Common myeloid progenitor, CD34-positive (primary cell): ENCODE data around the gene RSPRY1. TPM values are rescaled to one million over a fixed set of nuclear protein-coding genes. Genes with fewer than 3 reads are reported as not detected.

Experiments used
- CTCF ChIA-PET: fragments of 350-600 bp; sonication (Branson Sonifier 250); formaldehyde crosslinking; loops from one replicate; lab custom pipeline; 2021; ENCODE audit warnings: antibody characterized with exemption; lab: Charles Lee
- POLR2A ChIA-PET: fragments of 350-600 bp; sonication (Branson Sonifier 250); formaldehyde crosslinking; loops from one replicate; lab custom pipeline; 2021; ENCODE audit warnings: antibody characterized with exemption; lab: Charles Lee
- DNase-seq, 3 donors: peaks; one replicate each; pipeline versions ENCODE4 v3.0.0 to v3.0.0-alpha.2; 2013
- H3K27ac ChIP-seq, 2 experiments: 1 replicate in 1 of 2; 2 replicates in 1 of 2; pipeline ENCODE4 v1.7.0; 2013; ENCODE audit warnings: inconsistent platforms in 2 of 2, low read length in 2 of 2, mild to moderate bottlenecking in 2 of 2, low read depth in 1 of 2, moderate library complexity in 1 of 2; ENCODE audit not compliant: severe bottlenecking in 2 of 2, insufficient read depth in 1 of 2, poor library complexity in 1 of 2
- H3K27me3 ChIP-seq, 5 experiments: replicated peaks in 2 of 5; 1 replicate in 3 of 5; 2 replicates in 2 of 5; pipeline versions ENCODE4 v1.6.1 to v1.7.0; 2013; ENCODE audit warnings: low read length in 4 of 5, mild to moderate bottlenecking in 2 of 5, moderate library complexity in 2 of 5, inconsistent platforms in 1 of 5; ENCODE audit not compliant: insufficient read depth in 5 of 5, control insufficient read depth in 4 of 5
- H3K36me3 ChIP-seq, 4 experiments: 1 replicate in 2 of 4; 2 replicates in 2 of 4; pipeline versions ENCODE4 v1.6.1 to v1.7.0; 2013; ENCODE audit warnings: low read length in 3 of 4, control low read depth in 1 of 4, mild to moderate bottlenecking in 1 of 4; ENCODE audit not compliant: control insufficient read depth in 4 of 4, insufficient read depth in 4 of 4
- H3K4me1 ChIP-seq, 4 experiments: 1 replicate in 3 of 4; 2 replicates in 1 of 4; pipeline versions ENCODE4 v1.6.1 to v1.7.1; 2013; ENCODE audit warnings: low read length in 3 of 4, mild to moderate bottlenecking in 3 of 4, control low read depth in 1 of 4, inconsistent platforms in 1 of 4, moderate library complexity in 1 of 4; ENCODE audit not compliant: control insufficient read depth in 4 of 4, insufficient read depth in 4 of 4; ENCODE audit errors: control extremely low read depth in 1 of 4
- H3K4me3 ChIP-seq, 7 experiments: 1 replicate in 4 of 7; 2 replicates in 3 of 7; pipeline versions ENCODE4 v1.5.1 to v1.7.0; 2013; ENCODE audit warnings: mild to moderate bottlenecking in 7 of 7, low read length in 6 of 7, moderate library complexity in 6 of 7, inconsistent platforms in 2 of 7, low read depth in 2 of 7, control low read depth in 1 of 7; ENCODE audit not compliant: insufficient read depth in 4 of 7, control insufficient read depth in 1 of 7; ENCODE audit errors: extremely low read depth in 1 of 7
- H3K9me3 ChIP-seq, 5 experiments: 1 replicate in 4 of 5; 2 replicates in 1 of 5; pipeline versions ENCODE4 v1.6.1 to v1.7.1; 2013; ENCODE audit warnings: low read length in 4 of 5, mild to moderate bottlenecking in 2 of 5, inconsistent platforms in 1 of 5, low read depth in 1 of 5, moderate library complexity in 1 of 5; ENCODE audit not compliant: control insufficient read depth in 4 of 5, insufficient read depth in 2 of 5; ENCODE audit errors: control extremely low read depth in 1 of 5
- WGBS: methylation state at CpG from one replicate; pipeline ENCODE4 v1.1.5; 2013; ENCODE audit not compliant: insufficient coverage; 5-methylcytosine and 5-hydroxymethylcytosine counted together
- polyA plus RNA-seq: library from polyadenylated mRNA; unstranded; fragments of 120-200 nt; gene quantifications from one replicate; pipeline ENCODE4 v1.2.1, GENCODE V29; 2013

RSPRY1 gene
- polyA plus RNA-seq = 18.6 TPM

DNA sequence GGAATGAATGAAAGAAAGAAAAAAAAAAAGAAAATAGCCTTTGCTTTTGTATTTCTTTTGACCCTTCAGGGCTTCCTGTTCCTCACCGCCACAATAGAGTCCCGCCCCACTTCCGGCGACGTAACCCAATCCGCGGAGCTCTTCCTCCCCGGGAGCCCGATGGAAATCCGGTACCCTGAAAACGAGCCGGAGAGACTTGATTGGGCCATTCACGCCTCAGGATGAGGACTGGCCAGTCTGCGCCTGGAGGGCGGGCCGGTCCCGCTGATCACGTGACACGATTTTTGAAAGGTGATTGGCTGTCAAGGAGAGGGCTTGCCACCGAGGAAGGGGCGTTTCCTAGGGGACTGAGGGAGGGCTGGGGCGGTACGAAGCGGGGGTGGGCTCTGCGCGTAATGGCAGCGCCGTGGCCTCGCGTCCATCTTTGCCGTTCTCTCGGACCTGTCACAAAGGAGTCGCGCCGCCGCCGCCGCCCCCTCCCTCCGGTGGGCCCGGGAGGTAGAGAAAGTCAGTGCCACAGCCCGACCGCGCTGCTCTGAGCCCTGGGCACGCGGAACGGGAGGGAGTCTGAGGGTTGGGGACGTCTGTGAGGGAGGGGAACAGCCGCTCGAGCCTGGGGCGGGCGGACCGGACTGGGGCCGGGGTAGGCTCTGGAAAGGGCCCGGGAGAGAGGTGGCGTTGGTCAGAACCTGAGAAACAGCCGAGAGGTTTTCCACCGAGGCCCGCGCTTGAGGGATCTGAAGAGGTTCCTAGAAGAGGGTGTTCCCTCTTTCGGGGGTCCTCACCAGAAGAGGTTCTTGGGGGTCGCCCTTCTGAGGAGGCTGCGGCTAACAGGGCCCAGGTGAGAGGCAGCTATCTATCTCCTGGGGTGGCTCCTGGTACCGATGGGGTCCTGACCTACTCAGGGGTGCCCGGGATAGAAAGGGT, at the start of gene RSPRY1, which contains the start of gene PSME3IP1:
RSPRY1 (plus strand) TSS at position 385 of the 927 bp plus-strand sequence. CDS start 18,330 bp downstream, outside the sequence.
PSME3IP1 (minus strand) TSS at position 95 of the 927 bp plus-strand sequence. CDS start 12,185 bp downstream, outside the sequence.
- peak; percentile 99 to 100 (median 100) for DNase-seq
- WGBS = 0% methylated on average over 59 of the region's 64 CpGs
- peaks cover 11 to 32% (median 26%) of the 10 kb centered on the region in 4 experiments for H3K4me1 ChIP-seq

DNA sequence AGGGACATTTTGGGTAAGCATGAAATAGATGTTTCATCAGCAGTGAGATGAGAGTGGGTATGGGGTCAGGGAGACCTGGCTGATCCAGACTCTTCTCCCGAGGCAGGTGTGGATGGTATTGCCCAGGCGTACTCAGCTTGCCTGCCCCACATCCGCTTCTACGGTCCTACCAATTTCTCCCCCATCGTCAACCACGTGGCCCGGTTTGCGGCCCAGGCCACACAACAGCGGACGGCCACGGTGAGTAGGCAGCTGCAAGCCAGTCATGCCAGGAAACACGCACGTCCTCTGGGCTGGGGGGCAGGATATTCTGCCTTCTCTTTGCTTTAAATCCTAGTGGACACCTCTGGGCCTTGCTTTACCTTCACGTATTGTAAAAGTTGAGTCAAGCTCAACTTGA, 49.1 kb upstream of the RSPRY1 start:
- Histone ChIP-seq H3K36me3 (peaks cover 0 to 14% (median 8%) of the 10 kb centered on the region in 4 experiments), H3K9me3 (no peaks in the 10 kb centered on the region), H3K4me3 (no peak overlapping the region), H3K27ac (no peak overlapping the region), H3K4me1 (peaks cover 5 to 61% (median 39%) of the 10 kb centered on the region in 4 experiments), H3K27me3 (no peaks in the 10 kb centered on the region)
- WGBS = 79% methylated on average over 13 of the region's 14 CpGs
- CTCF ChIA-PET = interaction anchor here (1.6 to 3.0 kb wide), 2 partner anchors 11 to 52 kb away, joined by 5 to 11 read pairs; no protein-coding TSS in a partner anchor
- peak in 1 of 3 donors; percentile 23 for DNase-seq
- POLR2A ChIA-PET = no interaction called here

More for the DNA sequence above, at the start of gene RSPRY1, which contains the start of gene PSME3IP1:
- H3K9me3 ChIP-seq = no peaks in the 10 kb centered on the region
- ChIA-PET CTCF (interaction anchor here (0.6 to 1.7 kb wide), 7 partner anchors 11 to 102 kb away, joined by 3 to 6 read pairs (median 4); no protein-coding TSS in a partner anchor), POLR2A (interaction anchor here (0.7 to 0.9 kb wide), 5 partner anchors 69 to 943 kb away, joined by 3 to 7 read pairs (median 5); partner anchors contain the start of gene CFAP20)
- peak within 1 kb of the TSS; percentile 81 to 99 (median 98) for H3K4me3 ChIP-seq
- no peaks in the 10 kb centered on the region for H3K27me3 ChIP-seq
- peaks cover 0 to 6% (median under 1%) of the 10 kb centered on the region in 4 experiments for H3K36me3 ChIP-seq
- peak within 1 kb of the TSS; percentile 93 to 96 for H3K27ac ChIP-seq

DNA sequence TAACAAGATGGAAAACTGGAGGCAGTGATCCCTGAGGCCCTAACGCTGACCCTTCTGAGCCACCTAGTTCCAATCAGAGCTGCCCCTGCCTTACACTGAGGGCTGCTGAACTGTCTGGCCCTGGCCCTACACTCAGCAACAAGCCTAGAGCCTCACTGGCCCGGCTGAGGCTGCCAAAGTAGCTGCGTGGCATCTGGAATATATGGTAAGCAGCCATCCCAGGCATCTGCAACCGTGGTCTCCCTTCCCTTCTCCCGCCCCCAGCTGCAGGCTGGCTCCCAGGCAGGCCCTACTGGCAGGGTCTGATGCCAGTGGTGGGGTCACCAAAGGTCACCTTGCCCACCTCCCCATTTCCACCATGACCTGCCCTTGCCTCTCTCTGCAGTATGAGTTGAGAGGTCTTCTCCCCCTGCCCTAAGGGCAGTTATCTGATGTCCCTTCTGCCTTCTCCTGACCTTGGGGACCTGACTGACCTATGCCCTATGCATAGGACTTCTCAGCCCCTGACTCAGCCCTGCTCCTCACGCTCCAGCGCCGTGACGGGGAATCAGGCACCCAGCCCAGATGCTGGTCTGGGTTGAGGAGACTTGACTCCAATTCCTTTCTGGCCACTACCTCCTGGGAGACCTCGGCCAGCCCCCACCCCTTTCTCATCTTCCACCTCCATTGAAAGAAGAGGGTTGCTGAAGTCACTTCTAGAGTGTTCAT, 48.4 kb upstream of the RSPRY1 start:
- Histone ChIP-seq H3K27ac (no peak overlapping the region), H3K4me3 (no peak overlapping the region), H3K27me3 (no peaks in the 10 kb centered on the region), H3K9me3 (no peaks in the 10 kb centered on the region), H3K4me1 (peaks cover 5 to 61% (median 42%) of the 10 kb centered on the region in 4 experiments), H3K36me3 (peaks cover 0 to 14% (median 8%) of the 10 kb centered on the region in 4 experiments)
- POLR2A ChIA-PET = no interaction called here
- 84% methylated on average over 9 of the region's 10 CpGs for WGBS
- CTCF ChIA-PET = interaction anchor here (1.6 kb wide), 1 partner anchor 53 kb away, joined by 5 read pairs; no protein-coding TSS in a partner anchor
- no peak for DNase-seq

DNA sequence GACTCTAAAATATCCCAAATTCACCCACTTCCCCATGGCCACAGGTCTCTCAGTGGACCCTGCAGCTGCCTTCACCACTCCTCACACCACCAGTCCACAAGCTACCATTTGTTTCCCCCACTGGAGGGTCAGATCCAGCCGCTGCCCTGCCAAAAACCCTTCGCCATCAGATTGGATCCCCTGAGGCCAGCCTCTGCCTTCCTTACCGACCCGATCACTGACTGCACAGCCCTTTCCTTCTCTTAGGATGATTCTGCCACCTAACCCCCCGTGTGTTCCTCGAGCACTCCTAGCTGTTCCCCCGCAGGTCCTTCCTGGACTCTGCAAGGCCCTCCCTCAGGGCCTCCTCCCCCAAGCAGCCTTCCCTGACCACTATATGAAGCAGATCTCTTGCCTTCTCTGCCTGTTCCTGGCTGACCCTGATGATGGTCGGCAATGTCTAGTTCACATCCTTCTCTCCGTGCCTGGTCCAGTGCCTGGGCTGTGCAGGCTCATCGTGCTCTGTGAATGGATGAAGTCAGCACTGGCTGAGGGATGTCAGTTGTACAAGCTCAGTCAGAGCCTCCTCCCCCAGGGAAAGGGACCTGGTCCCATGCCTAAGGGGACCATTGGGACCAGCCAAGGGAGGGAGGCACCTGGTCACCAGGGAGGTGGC, 47.7 kb upstream of the RSPRY1 start:
- DNase-seq = no peak
- 74% methylated on average over 6 of the region's 10 CpGs for WGBS
- Histone ChIP-seq H3K4me1 (peaks cover 5 to 61% (median 49%) of the 10 kb centered on the region in 4 experiments), H3K9me3 (no peaks in the 10 kb centered on the region), H3K4me3 (no peak overlapping the region), H3K27me3 (no peaks in the 10 kb centered on the region), H3K27ac (no peak overlapping the region), H3K36me3 (peaks cover 0 to 14% (median 8%) of the 10 kb centered on the region in 4 experiments)
- CTCF ChIA-PET = no interaction called here
- POLR2A ChIA-PET = no interaction called here

DNA sequence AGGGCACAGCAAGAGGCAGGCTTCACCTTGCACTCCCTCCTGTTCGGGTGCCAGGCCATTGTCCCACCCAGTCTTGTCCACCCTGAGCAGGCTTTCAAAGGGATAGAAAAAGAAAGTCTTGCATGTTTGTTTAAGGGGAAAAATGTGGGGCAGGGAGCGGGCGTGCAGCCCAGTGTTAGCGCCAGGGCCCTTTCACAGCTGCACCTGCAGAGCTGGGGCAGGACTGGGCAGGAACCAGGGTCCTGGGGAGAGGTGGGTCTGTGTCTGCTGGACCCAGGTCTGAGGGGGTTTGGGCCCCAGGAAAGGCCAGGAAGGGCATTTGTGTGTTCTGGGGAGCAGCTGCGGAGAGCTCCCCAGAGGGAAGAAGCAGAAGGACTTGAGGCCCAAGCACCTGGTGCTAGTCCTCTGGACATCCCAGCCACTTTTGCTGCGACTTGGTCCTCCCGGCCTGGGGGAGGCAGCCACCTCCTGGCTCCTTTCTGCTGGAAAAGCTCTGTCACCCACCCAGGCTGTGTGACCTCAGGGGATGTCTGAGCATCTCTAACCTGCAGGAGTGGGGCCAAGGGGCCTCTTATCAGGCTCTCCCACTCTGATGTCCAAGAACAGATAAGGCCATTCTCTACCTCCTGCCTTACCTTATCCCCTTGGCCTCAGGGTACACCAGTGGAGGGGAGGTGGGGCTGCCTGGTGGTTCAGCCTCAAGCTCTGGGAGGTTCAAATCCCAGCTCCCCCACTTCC, 45.0 kb upstream of the RSPRY1 start:
- peaks cover 5 to 65% (median 61%) of the 10 kb centered on the region in 4 experiments for H3K4me1 ChIP-seq
- H3K27ac ChIP-seq = peak overlapping the region in 1 of 2 experiments; percentile 67
- H3K9me3 ChIP-seq = no peaks in the 10 kb centered on the region
- POLR2A ChIA-PET = interaction anchor here (0.5 kb wide), 1 partner anchor 198 kb away, joined by 3 read pairs; no protein-coding TSS in a partner anchor
- CTCF ChIA-PET = interaction anchor here (0.7 to 1.9 kb wide), 5 partner anchors 11 to 56 kb away, joined by 3 to 7 read pairs (median 3); partner anchors contain the start of gene CPNE2
- H3K27me3 ChIP-seq = no peaks in the 10 kb centered on the region
- no peak for DNase-seq
- H3K4me3 ChIP-seq = peak overlapping the region in 1 of 7 experiments; percentile 8
- H3K36me3 ChIP-seq = peaks cover 0 to 18% (median 10%) of the 10 kb centered on the region in 4 experiments
- WGBS = 92% methylated on average over 7 of the region's 7 CpGs
